A673 (cell line): Measurements from ENCODE around the gene TTLL3. TPM values are rescaled to one million over a fixed set of nuclear protein-coding genes. Genes with fewer than 3 reads are reported as not detected.

Source experiments
- BruUV-seq: library from RNA; stranded (reverse); fragments of 400-500 nt; replicated peaks from 2 replicates; lab custom pipeline; 2021; lab: Mats Ljungman, UMichigan
- CTCF ChIA-PET: fragments of 300-600 bp; sonication (Branson Sonifier 250); formaldehyde crosslinking; loops from one replicate; lab custom pipeline; 2022; ENCODE audit warnings: antibody characterized with exemption; lab: Charles Lee
- POLR2A ChIA-PET: fragments of 300-600 bp; sonication (Branson Sonifier 250); formaldehyde crosslinking; loops from one replicate; lab custom pipeline; 2022; ENCODE audit warnings: antibody characterized with exemption; ENCODE audit not compliant: low non-redundant PET; lab: Charles Lee
- DNase-seq: peaks from one replicate; pipeline ENCODE4 v3.0.0-alpha.2; 2015; ENCODE audit warnings: low spot score
- H3K27ac ChIP-seq: fragments of 200-600 bp; sonication (generic); 2 replicates; pipeline ENCODE4 v1.5.1; 2016; ENCODE audit warnings: mixed run types, low read depth, mild to moderate bottlenecking, mixed read lengths, antibody characterized with exemption, low read length; ENCODE audit not compliant: poor library complexity, severe bottlenecking
- H3K27me3 ChIP-seq: fragments of 200-600 bp; sonication (generic); replicated peaks from 2 replicates; pipeline ENCODE4 v1.6.1; 2017; ENCODE audit warnings: mixed run types, low read depth, mild to moderate bottlenecking, mixed read lengths, antibody characterized with exemption, low read length; ENCODE audit not compliant: insufficient read depth, poor library complexity
- H3K36me3 ChIP-seq: fragments of 200-600 bp; sonication (generic); 2 replicates; pipeline ENCODE4 v1.6.1; 2016; ENCODE audit warnings: mixed run types, mild to moderate bottlenecking, mixed read lengths, antibody characterized with exemption, low read length; ENCODE audit not compliant: insufficient read depth, poor library complexity, severe bottlenecking
- H3K4me1 ChIP-seq: fragments of 200-600 bp; sonication (generic); 2 replicates; pipeline ENCODE4 v1.6.1; 2017; ENCODE audit warnings: mixed run types, mild to moderate bottlenecking, mixed read lengths, antibody characterized with exemption, low read length; ENCODE audit not compliant: insufficient read depth, poor library complexity, severe bottlenecking
- H3K4me3 ChIP-seq: fragments of 200-600 bp; sonication (generic); 2 replicates; pipeline ENCODE4 v1.5.1; 2016; ENCODE audit warnings: low read depth, mixed run types, mild to moderate bottlenecking, mixed read lengths, low read length; ENCODE audit not compliant: poor library complexity, severe bottlenecking
- H3K9me3 ChIP-seq: fragments of 200-600 bp; sonication (generic); 2 replicates; pipeline ENCODE4 v1.6.1; 2016; ENCODE audit warnings: mixed run types, low read depth, mild to moderate bottlenecking, mixed read lengths, antibody characterized with exemption, low read length; ENCODE audit not compliant: poor library complexity, severe bottlenecking
- EZH2 ChIP-seq: fragments of 200-600 bp; sonication (generic); IDR thresholded peaks from 2 replicates; pipeline ENCODE4 v1.6.1; 2017; ENCODE audit warnings: borderline replicate concordance, low read depth, mild to moderate bottlenecking, mixed read lengths, antibody characterized with exemption, low read length; ENCODE audit not compliant: poor library complexity, severe bottlenecking
- intact Hi-C: fragments of 100-400 bp; cut with micrococcal nuclease; formaldehyde crosslinking; loops from one replicate; pipeline ENCODE4 v1.10.0; 2022; ENCODE audit not compliant: unreplicated experiment
- total RNA-seq: library from RNA; stranded (reverse); gene quantifications from 2 replicates; pipeline ENCODE4 v1.2.3, GENCODE V29; 2021
- TF ChIP-seq, protein P1 (sequence below): fragments of 300-800, 200-600 bp; sonication (generic); conservative IDR thresholded peaks from 2 replicates; pipeline ENCODE4 v1.5.1; 2017; ENCODE audit warnings: low read depth, mild to moderate bottlenecking, antibody characterized with exemption, low read length, moderate library complexity, mixed read lengths

Gene TTLL3
- total RNA-seq, 1 experiment from 2014 or later: 6.7 TPM

DNA sequence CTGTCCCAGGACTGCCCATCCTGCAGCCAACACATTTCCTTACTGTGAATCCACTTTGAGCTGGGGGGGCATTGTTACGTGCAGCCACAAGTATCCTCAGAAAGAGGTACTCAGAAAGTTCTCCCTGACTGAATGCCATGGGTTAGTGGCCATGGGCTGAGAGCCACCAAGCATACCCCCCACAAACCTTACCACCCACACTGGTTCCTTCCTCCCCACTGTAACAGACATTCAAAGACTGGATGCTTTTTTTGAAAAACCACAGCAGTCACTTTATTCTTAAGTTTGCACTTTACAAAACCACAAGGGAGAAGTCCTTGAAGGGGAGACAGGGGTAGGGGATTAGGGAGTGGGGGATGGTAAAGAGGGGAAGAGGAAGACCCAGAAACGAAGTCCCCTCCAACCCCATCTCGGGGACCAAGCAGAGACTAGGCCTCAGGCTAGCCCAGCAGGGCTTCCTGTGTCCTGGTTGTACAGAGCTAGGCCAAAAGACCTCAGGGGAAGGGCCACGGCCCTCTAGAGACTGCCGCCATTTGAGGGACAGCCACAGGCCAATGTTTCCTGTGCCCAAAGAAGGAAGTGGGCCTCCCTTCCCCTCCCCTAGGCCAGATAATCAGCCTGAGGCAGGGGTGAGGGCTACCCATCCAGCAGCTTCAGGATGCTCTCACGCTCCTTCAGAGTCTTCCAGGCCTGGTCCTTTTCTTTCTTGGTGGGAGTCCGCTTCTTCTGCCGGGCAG is 30.2 kb upstream of the TTLL3 start:
- H3K27ac ChIP-seq: no peak overlapping the region
- H3K4me3 ChIP-seq: no peak overlapping the region
- intact Hi-C loops: no loop called here
- no peaks in the 10 kb centered on the region for H3K9me3 ChIP-seq
- TF ChIP-seq EZH2: no peak
- TF ChIP-seq, protein P1, sequence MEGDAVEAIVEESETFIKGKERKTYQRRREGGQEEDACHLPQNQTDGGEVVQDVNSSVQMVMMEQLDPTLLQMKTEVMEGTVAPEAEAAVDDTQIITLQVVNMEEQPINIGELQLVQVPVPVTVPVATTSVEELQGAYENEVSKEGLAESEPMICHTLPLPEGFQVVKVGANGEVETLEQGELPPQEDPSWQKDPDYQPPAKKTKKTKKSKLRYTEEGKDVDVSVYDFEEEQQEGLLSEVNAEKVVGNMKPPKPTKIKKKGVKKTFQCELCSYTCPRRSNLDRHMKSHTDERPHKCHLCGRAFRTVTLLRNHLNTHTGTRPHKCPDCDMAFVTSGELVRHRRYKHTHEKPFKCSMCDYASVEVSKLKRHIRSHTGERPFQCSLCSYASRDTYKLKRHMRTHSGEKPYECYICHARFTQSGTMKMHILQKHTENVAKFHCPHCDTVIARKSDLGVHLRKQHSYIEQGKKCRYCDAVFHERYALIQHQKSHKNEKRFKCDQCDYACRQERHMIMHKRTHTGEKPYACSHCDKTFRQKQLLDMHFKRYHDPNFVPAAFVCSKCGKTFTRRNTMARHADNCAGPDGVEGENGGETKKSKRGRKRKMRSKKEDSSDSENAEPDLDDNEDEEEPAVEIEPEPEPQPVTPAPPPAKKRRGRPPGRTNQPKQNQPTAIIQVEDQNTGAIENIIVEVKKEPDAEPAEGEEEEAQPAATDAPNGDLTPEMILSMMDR: no peak
- ChIA-PET POLR2A (no interaction called here), CTCF (no interaction called here)
- H3K36me3 ChIP-seq: peaks cover 12% of the 10 kb centered on the region
- no peak for DNase-seq
- BruUV-seq: TSS peak; percentile 64
- no peaks in the 10 kb centered on the region for H3K27me3 ChIP-seq
- H3K4me1 ChIP-seq: no peaks in the 10 kb centered on the region

DNA sequence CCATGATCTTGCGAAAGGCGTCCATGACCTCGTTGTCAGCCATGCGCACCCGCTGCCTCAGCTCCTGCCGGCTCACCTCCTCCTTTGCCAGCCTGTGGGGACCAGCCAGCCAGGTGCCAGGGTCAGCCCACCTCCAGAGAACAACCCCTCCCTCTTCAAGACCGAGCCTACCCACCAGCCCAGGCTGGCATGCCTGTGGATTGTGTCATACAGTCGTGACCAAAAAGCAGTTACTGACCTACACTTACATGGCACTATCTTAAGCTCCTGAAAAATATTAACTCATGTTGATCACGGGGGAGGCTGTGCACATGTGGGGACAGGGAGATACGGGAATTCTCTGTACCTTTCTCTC is 29.6 kb upstream of the TTLL3 start:
- Histone ChIP-seq H3K4me1 (no peaks in the 10 kb centered on the region), H3K27ac (no peak overlapping the region), H3K9me3 (no peaks in the 10 kb centered on the region), H3K4me3 (no peak overlapping the region), H3K27me3 (no peaks in the 10 kb centered on the region), H3K36me3 (peaks cover 18% of the 10 kb centered on the region)
- POLR2A ChIA-PET: no interaction called here
- intact Hi-C loops: no loop called here
- BruUV-seq: no TSS peak
- no peak for TF ChIP-seq EZH2
- TF ChIP-seq, protein P1: no peak
- DNase-seq: no peak
- CTCF ChIA-PET: no interaction called here

DNA sequence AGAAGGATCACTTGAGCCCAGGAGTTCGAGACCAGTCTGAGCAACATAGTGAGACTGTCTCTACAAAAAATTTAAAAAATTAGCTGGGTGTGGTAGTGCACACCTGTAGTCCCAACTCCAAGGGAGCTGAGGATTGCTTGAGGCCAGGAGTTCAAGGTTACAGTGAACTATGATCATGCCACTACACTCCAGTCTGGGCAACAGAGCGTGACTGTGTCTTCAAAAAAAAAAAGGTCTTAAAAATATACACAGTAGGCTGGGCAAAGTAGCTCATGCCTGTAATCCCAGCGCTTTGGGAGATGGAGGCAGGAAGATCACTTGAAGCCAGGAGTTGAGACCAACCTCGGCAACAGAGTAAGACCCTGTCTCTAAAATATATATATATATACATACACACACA is 29.2 kb upstream of the TTLL3 start:
- POLR2A ChIA-PET: no interaction called here
- intact Hi-C loops: no loop called here
- no peaks in the 10 kb centered on the region for H3K27me3 ChIP-seq
- TF ChIP-seq, protein P1: no peak
- TF ChIP-seq EZH2: no peak
- H3K27ac ChIP-seq: no peak overlapping the region
- BruUV-seq: no TSS peak
- DNase-seq: no peak
- H3K4me3 ChIP-seq: no peak overlapping the region
- no peaks in the 10 kb centered on the region for H3K4me1 ChIP-seq
- peaks cover 21% of the 10 kb centered on the region for H3K36me3 ChIP-seq
- CTCF ChIA-PET: no interaction called here
- no peaks in the 10 kb centered on the region for H3K9me3 ChIP-seq
